C1 segment of cervical spinal cord (tissue), 14 donors: ENCODE data around the gene NDFIP1.

ENCODE experiments used
- DNase-seq, 14 donors: peaks; one replicate each; lab custom pipeline; 2025; lab: John Stamatoyannopoulos, UW

Gene NDFIP1

GRCh38 chr5:142189813-142190212 lies 81.2 kb downstream of the NDFIP1 start:
- DNase-seq: no peak

DNA sequence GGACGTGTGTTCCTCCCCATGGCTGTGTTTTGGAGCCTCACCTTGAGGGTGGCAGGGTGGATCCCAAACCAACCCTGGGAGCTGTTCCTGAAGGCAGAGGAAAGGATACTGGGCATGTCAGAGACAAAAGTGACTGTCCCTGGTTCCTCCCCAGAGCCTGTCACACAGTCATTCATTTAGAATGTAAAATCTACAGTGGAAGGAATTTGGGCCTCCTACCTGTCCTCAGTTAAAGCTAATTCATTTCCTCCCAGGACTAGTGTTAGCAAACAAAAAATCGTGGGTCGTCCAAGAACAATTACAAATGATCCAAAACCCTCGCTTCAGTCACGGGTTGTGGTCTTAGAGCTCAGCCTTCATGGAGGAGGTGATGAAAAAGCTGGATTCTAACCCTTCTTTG lies 83.2 kb downstream of the NDFIP1 start:
- no peak for DNase-seq

DNA sequence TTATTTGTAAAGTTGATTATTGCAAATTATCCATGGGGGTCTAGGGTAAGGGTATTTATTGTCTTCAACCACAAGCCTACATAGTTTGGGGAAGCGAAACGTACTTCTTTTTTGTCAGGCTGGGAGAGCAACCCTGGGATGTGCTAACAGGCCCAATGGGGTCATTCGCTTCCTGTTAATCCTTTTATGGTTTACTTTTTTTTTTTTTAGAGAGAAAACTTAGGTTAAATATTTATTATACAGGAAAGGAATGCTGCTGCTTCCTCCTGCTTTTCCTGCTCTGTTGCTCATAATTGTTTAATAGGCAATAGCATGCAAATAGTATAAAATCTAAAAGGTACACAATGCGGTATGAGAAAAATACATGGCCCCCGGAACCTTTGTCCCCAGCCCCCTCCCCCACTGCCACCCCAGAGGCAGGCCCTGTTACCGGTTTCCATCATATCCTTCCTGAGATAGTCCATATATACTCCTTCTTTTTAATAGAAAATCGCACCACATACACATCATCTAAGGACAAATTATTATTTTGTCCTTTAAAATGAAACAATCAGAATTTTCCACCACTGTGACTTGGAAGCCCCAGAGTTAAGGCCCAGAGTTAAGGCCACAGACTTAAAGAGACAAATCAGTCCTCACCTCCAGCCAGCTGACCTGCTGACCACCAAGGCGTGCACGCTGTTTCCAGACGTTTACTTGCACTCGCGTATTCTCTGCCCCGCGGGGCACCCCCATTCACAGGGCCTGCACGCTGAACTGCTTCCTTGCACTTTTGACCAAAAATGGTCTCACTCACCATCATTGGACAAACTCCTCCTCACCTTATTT lies 83.9 kb downstream of the NDFIP1 start:
- DNase-seq: no peak

DNA sequence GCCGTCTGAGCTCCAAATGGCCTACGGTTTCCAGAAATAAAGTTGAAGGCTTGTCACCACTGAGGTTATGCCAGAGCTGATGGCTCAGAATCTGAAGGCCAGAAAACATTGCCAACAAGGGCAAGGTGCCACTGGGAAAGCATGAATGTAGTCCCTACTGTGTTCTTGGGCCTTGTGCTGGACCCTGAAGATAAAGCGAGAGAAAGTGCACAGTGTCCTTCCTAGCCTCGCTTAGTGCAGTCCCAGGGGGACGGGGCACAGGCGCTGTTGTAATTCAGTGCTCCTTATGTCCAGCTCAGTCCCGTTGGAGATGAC lies 84.5 kb downstream of the NDFIP1 start:
- DNase-seq: peak in 1 of 14 donors; percentile 10

DNA sequence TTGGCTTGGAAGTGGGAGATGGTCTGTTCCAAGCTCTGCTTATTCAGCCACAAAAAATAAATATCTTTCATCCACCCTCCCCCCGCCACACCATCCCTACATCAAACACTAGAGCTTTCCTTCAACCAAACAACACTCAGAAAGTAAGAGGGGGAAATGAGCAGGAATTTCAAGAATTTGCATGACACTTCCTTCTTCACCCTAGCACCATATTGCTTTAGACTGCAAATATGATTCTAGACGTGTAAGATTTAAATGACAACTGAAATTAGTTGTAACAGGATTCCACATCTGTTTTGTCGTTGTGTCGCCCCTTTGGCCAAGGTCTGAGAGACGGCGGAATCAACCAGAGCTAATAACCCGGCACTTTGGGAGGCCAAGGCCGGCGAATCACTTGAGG lies 88.5 kb downstream of the NDFIP1 start:
- DNase-seq: no peak

DNA sequence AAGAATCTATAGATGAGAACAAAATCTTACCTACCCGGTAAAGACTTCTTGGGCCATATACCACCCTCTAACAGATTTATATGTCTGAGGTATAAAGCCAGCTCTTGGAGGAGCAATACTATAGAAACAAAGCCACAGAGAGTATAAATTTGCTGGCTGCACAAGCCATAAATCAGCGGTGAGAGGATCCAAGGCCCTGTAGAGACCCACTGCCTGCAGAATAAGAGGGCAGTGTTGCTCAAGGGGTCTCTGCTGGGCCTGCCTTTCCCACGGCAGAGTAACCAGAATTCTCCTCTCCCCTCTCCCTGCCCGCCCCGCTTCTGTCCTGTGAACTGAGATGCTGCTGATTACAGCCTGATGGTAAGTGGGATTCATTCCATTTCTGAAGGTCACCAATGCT lies 89.2 kb downstream of the NDFIP1 start:
- DNase-seq: no peak

DNA sequence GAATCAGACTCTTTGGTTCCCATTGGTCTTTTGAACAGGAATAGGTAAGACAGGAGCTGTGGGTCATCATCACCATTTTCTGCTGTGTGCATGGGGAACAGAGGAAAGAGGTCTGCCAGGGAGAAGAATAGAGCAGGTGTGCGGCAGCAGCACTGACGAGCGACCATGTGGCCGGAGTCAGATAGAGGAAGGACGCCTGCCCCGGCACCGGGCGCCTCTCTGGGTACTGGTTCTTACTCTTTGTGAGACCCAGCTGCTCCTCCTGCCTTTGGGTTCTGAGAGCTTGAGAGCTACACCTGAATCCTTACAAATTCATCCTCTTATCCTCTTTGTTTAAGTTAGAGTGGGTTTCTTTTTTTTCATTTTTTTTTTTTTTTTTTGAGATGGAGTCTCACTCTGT lies 90.8 kb downstream of the NDFIP1 start:
- DNase-seq: no peak

DNA sequence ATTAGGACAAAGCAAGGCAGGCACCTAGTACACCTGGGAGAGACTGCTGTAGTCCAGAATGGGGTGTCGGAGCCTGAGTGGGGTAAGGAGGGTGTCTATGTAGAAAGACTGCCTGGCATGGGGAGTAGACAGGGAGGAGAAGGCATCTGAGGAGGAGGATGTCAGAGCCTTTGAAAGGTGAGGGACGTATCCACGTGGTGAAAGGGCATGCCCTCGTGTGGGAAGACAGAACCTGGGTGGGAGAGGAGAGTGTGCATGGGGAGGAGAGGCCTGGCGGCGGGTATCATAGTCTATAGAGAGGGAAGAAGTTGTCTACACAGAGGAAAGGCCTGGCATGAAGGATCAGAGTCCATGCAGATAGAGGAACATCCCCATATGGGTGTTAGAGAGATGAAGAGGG lies 91.8 kb downstream of the NDFIP1 start:
- no peak for DNase-seq

DNA sequence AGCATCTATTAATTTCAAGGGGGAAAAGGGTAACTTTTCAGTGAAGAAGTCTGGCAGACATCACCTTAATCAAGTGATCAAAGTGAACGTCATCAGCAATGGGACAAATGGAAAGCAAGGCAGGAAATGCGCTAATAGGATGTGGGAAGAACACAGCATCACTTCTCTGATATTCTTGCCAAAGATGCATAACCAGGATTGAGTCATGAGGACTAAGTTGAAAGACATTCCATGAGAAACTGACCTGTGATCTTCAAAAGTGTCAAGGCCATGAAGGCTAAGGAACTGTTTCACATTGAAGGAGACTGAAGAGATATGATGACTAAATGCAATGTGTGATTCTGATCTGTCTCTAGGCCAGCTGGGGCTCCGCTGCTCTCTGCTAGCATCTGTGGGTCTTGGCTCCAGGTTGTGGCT lies 92.9 kb downstream of the NDFIP1 start:
- no peak for DNase-seq

- DNase-seq: no peak
Measured at GRCh38 chr5:142202282-142202681, 93.7 kb downstream of the NDFIP1 start.
